GM21576 (cell line): ENCODE measurements around the gene PMEPA1.

Experiments
- ATAC-seq: cut with Tn5 transposase; IDR thresholded peaks from one replicate; pipeline ENCODE4 v1.9.1; 2021; ENCODE audit warnings: mild to moderate bottlenecking, moderate library complexity; ENCODE audit not compliant: unreplicated experiment

The PMEPA1 gene

GRCh38 chr20:57664924-57665588 lies 44.8 kb downstream of the PMEPA1 start:
- no peak for ATAC-seq

- no peak for ATAC-seq
These were observed 45.3 kb downstream of the PMEPA1 start for GRCh38 chr20:57664476-57664875.

- ATAC-seq, result no peak
These were observed 45.9 kb downstream of the PMEPA1 start for GRCh38 chr20:57663681-57664451.

- no peak for ATAC-seq
These were observed 46.6 kb downstream of the PMEPA1 start for GRCh38 chr20:57663241-57663640.

GRCh38 chr20:57662456-57663240 lies 47.2 kb downstream of the PMEPA1 start:
- ATAC-seq, result no peak

GRCh38 chr20:57661746-57662455 lies 47.9 kb downstream of the PMEPA1 start:
- no peak for ATAC-seq

- no peak for ATAC-seq
These were observed 48.7 kb downstream of the PMEPA1 start for GRCh38 chr20:57660922-57661745.

- ATAC-seq, result no peak
These were observed 49.5 kb downstream of the PMEPA1 start for GRCh38 chr20:57660181-57660921.

GRCh38 chr20:57659517-57660180 lies 50.2 kb downstream of the PMEPA1 start:
- no peak for ATAC-seq

GRCh38 chr20:57658833-57659516 lies 50.8 kb downstream of the PMEPA1 start:
- ATAC-seq, result no peak

- ATAC-seq, result no peak
These were observed 51.4 kb downstream of the PMEPA1 start for GRCh38 chr20:57658447-57658832.

GRCh38 chr20:57657535-57658446 lies 52.0 kb downstream of the PMEPA1 start:
- no peak for ATAC-seq

GRCh38 chr20:57656821-57657534 lies 52.8 kb downstream of the PMEPA1 start:
- ATAC-seq, result no peak

- ATAC-seq, result no peak
These were observed 53.5 kb downstream of the PMEPA1 start for GRCh38 chr20:57656252-57656820.

GRCh38 chr20:57655809-57656155 lies 54.0 kb downstream of the PMEPA1 start:
- ATAC-seq, result no peak

GRCh38 chr20:57654998-57655808 lies 54.6 kb downstream of the PMEPA1 start:
- ATAC-seq, result no peak
